Measurements from ENCODE around the gene DDX17.

The DDX17 gene

DNA sequence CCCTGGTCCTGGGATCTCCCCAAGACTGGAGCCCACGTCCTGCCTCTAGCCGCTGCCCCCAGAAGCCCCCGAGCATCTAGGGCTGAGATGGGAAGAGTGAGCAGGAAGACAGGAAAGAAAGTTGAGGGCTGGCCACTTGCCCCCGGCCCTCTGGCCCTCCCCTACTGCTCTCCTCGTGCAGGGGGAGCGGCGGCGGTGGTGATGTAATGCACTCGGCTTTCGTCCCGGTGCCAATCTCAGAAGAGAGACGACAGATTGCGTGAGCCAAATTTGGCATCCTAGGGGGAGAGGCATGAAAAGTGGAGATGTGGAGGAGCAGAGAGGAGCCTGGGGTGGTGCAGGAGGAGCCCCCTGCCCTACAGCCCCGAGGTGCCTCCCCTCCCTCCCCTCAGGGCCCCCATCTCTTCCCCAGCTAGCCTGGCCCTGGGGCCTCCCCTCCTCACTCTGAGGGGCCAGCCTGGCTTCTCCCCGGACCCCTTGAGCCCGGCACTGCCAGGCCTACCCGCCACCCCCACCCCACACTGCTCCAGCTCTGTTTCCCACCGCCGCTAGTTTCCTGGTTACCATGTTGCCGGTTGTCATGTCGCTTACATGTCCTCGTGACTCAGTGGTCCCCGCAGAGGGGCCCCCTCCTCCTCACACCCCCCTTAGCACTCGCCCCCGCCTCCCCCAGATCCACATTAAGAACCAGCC lies 53.6 kb downstream of the DDX17 start:
- Mint-ChIP-seq H3K27me3 (peaks cover 89% of the 10 kb centered on the region), H3K36me3 (no peaks in the 10 kb centered on the region), H3K9me3 (no peaks in the 10 kb centered on the region), H3K27ac (no peak overlapping the region), H3K4me1 (peaks cover 16% of the 10 kb centered on the region), H3K4me3 (no peak overlapping the region)
- ATAC-seq, result no peak

DNA sequence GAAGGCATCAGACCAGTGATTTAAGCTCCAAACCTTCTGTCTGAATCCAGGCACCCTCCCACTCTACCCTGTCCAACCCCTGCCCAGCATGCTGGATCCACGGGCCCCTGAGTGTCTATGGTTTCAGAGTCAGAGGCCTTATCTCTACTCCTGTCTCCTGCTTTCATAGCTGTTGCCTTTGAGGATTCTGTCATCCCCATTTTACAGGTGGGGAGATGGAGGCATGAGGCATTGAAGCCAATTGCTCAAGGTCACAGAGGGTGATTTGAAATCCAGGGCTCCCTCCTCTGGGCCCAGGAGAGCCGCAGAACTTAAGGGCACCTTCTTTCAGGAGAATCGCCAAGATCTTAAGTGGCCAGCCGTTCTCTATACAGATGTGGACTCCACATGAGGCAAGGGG lies 54.2 kb downstream of the DDX17 start:
- H3K4me3 Mint-ChIP-seq, result no peak overlapping the region
- peaks cover 16% of the 10 kb centered on the region for H3K4me1 Mint-ChIP-seq
- H3K9me3 Mint-ChIP-seq, result no peaks in the 10 kb centered on the region
- H3K27ac Mint-ChIP-seq, result no peak overlapping the region
- H3K27me3 Mint-ChIP-seq, result peaks cover 89% of the 10 kb centered on the region
- no peaks in the 10 kb centered on the region for H3K36me3 Mint-ChIP-seq
- ATAC-seq, result no peak

DNA sequence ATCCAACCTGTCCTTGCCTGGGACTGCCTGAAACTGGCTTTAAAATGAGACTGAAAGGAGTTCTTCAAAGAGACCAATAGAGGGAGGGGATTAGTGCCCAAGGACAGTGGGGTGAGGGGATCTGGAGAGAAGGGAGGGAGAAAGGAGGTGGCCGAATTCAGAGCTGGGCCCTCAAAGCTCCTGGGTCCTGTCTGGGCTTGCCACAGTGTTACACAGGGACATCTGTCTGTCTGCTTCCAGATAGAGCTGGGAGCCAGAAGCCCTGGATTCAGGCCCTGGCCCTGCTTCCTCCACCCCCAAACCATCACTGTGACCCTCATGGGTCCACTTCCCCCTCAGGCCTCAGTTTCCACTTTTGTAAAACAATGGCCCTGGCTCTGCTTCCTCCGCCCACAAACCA lies 54.7 kb downstream of the DDX17 start:
- Mint-ChIP-seq H3K27ac (no peak overlapping the region), H3K36me3 (no peaks in the 10 kb centered on the region), H3K4me3 (no peak overlapping the region), H3K9me3 (no peaks in the 10 kb centered on the region), H3K4me1 (peaks cover 13% of the 10 kb centered on the region), H3K27me3 (peaks cover 87% of the 10 kb centered on the region)
- no peak for ATAC-seq

DNA sequence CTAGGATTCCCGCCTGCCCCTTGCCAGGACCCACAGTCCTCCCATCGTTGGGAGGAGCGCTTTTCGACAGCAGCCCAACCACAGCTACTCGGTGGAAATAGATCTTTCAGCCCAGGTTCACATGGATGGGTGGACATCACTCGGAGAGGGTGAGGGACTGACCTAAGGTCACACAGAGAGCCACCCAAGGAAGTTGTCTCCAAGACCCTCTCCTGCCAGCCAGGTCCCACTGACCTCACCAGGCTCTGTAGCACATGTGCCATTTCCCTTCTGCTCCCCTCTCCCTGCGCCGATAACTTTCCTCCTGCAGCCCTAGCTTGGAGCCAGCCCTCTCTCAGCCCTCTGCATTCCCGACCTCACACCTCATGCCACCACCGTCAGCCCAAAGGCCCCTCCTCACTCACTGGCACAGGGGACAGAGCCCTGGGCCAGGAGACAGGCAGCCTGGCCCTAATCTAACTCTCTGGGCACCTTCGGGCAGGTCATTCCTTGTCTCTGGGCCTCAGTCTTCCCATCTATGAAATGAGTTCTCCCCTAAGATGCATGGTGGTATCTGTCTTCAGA lies 55.8 kb downstream of the DDX17 start:
- Mint-ChIP-seq H3K27ac (no peak overlapping the region), H3K36me3 (no peaks in the 10 kb centered on the region), H3K4me1 (peaks cover 9% of the 10 kb centered on the region), H3K27me3 (peaks cover 92% of the 10 kb centered on the region), H3K4me3 (no peak overlapping the region), H3K9me3 (no peaks in the 10 kb centered on the region)
- no peak for ATAC-seq

GRCh38 chr22:38449776-38450175 lies 56.3 kb downstream of the DDX17 start:
- Mint-ChIP-seq H3K27ac (no peak overlapping the region), H3K9me3 (no peaks in the 10 kb centered on the region), H3K36me3 (no peaks in the 10 kb centered on the region), H3K27me3 (peaks cover 98% of the 10 kb centered on the region), H3K4me3 (no peak overlapping the region), H3K4me1 (peaks cover 9% of the 10 kb centered on the region)
- ATAC-seq, result no peak

- Mint-ChIP-seq H3K4me1 (peaks cover 4% of the 10 kb centered on the region), H3K4me3 (no peak overlapping the region), H3K36me3 (no peaks in the 10 kb centered on the region), H3K9me3 (no peaks in the 10 kb centered on the region), H3K27me3 (peaks cover 98% of the 10 kb centered on the region), H3K27ac (no peak overlapping the region)
- ATAC-seq, result no peak
These were observed 57.0 kb downstream of the DDX17 start for GRCh38 chr22:38448945-38449745.

- ATAC-seq, result no peak
- H3K9me3 Mint-ChIP-seq, result no peaks in the 10 kb centered on the region
- H3K27me3 Mint-ChIP-seq, result peaks cover 91% of the 10 kb centered on the region
- H3K4me3 Mint-ChIP-seq, result no peak overlapping the region
- no peaks in the 10 kb centered on the region for H3K4me1 Mint-ChIP-seq
- no peak overlapping the region for H3K27ac Mint-ChIP-seq
- H3K36me3 Mint-ChIP-seq, result no peaks in the 10 kb centered on the region
These were observed 60.0 kb downstream of the DDX17 start for GRCh38 chr22:38446018-38446601.

DNA sequence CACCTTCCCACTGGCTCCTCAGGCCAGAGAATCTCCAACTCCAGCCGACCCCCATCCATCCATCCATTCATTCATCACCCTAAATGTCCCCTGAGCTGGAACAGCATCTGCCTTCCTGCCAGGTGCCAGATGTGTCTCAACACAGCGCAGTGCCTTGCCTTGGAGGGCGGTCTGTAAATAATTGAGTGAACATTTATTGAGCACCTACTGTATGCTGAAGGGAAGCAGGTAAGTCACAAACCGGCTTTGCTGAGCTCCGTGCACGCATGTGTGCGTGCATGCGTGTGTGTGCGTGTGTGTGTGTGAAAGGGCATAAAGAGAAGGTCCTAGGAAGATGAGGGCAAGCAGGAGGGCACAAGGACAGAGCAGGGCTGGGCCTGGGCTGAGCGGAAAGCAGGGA lies 61.3 kb downstream of the DDX17 start:
- no peak overlapping the region for H3K4me3 Mint-ChIP-seq
- H3K9me3 Mint-ChIP-seq, result no peaks in the 10 kb centered on the region
- peaks cover 89% of the 10 kb centered on the region for H3K27me3 Mint-ChIP-seq
- H3K36me3 Mint-ChIP-seq, result no peaks in the 10 kb centered on the region
- no peaks in the 10 kb centered on the region for H3K4me1 Mint-ChIP-seq
- ATAC-seq, result no peak
- no peak overlapping the region for H3K27ac Mint-ChIP-seq

- H3K9me3 Mint-ChIP-seq, result no peaks in the 10 kb centered on the region
- no peaks in the 10 kb centered on the region for H3K36me3 Mint-ChIP-seq
- no peak overlapping the region for H3K4me3 Mint-ChIP-seq
- no peak for ATAC-seq
- no peak overlapping the region for H3K27ac Mint-ChIP-seq
- H3K27me3 Mint-ChIP-seq, result peaks cover 86% of the 10 kb centered on the region
- H3K4me1 Mint-ChIP-seq, result no peaks in the 10 kb centered on the region
These were observed 62.2 kb downstream of the DDX17 start for GRCh38 chr22:38443628-38444521.

GRCh38 chr22:38442967-38443627 lies 63.0 kb downstream of the DDX17 start:
- Mint-ChIP-seq H3K9me3 (no peaks in the 10 kb centered on the region), H3K36me3 (no peaks in the 10 kb centered on the region), H3K27me3 (peaks cover 86% of the 10 kb centered on the region), H3K4me1 (no peaks in the 10 kb centered on the region), H3K4me3 (no peak overlapping the region), H3K27ac (no peak overlapping the region)
- no peak for ATAC-seq

GRCh38 chr22:38441620-38442287 lies 64.4 kb downstream of the DDX17 start:
- Mint-ChIP-seq H3K27me3 (peaks cover 85% of the 10 kb centered on the region), H3K4me3 (no peak overlapping the region), H3K9me3 (no peaks in the 10 kb centered on the region), H3K4me1 (no peaks in the 10 kb centered on the region), H3K36me3 (no peaks in the 10 kb centered on the region), H3K27ac (no peak overlapping the region)
- ATAC-seq, result peak; percentile 9

GRCh38 chr22:38440747-38441350 lies 65.3 kb downstream of the DDX17 start:
- Mint-ChIP-seq H3K27ac (no peak overlapping the region), H3K4me3 (no peak overlapping the region), H3K9me3 (no peaks in the 10 kb centered on the region), H3K36me3 (no peaks in the 10 kb centered on the region), H3K4me1 (no peaks in the 10 kb centered on the region), H3K27me3 (peaks cover 87% of the 10 kb centered on the region)
- ATAC-seq, result no peak

- H3K27me3 Mint-ChIP-seq, result peaks cover 65% of the 10 kb centered on the region
- no peaks in the 10 kb centered on the region for H3K4me1 Mint-ChIP-seq
- H3K9me3 Mint-ChIP-seq, result no peaks in the 10 kb centered on the region
- no peak overlapping the region for H3K27ac Mint-ChIP-seq
- no peak overlapping the region for H3K4me3 Mint-ChIP-seq
- H3K36me3 Mint-ChIP-seq, result no peaks in the 10 kb centered on the region
- no peak for ATAC-seq
These were observed 68.7 kb downstream of the DDX17 start for GRCh38 chr22:38437416-38437815.
